Measurements from ENCODE around the gene TMEM131.
A peak's percentile ranks its signal among the peaks of the same experiment; 100 is the strongest.

TMEM131 gene

DNA sequence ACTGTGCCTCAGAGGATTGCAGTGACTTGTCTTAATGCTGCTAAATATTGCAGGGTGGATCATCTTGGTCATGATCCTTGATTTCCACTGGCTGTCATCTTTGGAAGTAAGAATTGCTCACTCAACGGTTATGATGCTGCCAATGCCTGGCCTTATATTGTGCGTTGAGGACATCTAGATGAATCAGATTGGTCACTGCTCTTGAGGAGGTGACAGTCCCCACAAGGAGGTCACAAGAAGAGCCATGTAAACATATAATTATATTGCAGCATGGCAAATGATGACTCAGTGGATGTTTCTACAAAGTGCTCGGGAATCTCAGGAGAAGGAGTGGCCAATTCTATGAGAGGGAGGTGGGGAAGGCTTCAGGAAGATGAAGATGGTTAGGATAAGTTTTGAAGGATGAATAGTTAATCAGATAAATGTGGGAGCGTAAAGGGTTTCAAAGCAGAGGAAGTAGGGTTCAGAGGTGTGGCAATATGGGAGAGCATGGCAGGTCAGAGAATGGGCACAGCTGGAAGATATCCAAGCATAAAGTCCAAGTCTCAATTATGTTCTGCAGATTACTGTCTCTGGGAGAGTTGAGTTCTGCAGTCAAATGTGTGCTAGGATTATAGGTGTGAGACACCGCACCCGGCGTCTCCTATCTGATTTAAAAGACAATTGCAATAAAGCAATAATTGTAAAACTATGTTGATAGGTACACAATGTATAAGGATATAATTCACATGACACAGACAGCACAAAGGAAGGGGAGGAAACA, 21.3 kb upstream of the TMEM131 start:
- DNase-seq: no peak

DNA sequence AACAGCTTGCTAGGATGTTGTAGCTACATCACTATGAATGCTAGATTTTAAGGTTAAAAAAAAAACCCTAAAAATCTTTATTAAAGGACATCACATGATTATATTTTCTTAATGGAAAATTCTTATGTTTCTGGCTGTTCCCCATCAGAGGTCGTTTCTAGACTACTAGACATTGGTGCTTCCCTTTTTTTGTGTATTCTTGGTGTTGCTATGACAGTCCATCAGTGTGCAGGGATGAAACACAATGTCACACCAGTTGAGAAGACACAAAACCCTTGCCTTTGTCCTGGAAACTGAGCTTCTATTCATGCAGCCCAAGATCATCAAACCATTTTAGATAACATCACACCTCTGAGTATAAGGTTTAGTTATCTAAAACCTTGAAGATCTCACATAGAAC, 19.9 kb upstream of the TMEM131 start:
- no peak for DNase-seq

DNA sequence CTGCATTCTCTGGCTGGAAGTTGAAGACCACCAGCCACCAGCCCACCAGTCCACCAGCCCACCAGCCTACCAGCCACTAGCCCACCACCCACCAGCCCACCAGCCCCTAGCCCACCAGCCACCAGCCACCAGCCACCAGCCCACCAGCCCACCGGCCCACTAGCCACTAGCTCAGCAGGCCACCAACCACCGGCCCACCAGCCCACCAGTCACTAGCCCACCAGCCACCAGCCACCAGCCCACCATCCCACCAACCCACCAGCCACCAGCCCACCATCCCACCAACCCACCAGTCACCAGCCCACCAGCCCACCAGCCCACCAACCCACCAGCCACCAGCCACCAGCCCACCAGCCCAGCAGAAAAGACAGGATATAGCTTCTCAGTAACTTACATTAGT, 18.6 kb upstream of the TMEM131 start:
- no peak for DNase-seq

DNA sequence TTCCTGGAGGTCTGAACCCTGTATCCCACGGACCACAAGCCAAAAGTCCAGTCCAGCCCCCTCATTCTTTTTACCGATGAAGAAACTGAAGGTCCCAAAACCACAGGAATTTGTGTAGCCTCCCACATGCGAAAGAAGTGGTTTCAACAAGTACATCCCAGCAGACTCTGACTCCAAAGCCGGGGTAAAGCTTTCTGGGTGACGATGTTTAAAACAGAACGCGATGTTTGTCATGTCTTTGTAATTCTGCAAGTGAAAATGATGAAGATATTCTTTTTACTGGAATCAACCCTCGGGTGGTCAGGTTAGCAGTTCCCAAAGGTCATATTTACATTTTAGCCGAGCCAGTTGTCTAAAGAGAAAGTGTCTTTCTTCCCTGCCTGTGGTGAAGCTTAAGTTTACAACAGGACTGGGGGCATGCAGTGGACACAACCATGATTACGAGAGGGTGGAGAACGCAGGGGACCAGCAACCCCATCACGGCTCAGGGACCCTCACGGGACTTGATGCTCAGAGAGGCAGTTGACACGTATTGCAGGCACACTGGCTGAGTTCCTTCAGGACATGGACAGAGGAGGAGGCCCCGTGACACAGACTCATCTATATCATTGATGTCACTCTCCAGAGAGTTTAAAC, 17.8 kb upstream of the TMEM131 start:
- DNase-seq: no peak

DNA sequence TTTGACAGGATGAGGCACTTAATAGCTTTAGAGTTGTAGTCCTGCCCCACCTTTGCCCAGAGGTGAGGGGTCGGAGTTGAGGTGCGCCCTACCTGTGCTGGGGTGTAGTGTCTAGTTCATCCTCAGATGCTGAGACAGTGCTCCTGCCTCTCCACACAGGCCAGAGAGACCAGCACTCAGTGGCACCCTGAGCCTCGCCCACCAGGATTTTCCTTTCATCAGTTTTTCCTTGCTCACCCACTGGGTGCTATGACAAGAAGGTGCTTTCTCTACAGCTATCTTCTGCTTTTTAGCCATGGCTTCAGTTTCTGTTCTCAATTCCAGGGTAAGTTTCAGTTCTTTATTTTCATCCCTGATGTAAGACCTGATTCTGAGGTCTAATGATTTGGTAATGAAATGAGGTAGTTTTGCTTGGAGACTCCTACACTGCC, 16.8 kb upstream of the TMEM131 start:
- no peak for DNase-seq

DNA sequence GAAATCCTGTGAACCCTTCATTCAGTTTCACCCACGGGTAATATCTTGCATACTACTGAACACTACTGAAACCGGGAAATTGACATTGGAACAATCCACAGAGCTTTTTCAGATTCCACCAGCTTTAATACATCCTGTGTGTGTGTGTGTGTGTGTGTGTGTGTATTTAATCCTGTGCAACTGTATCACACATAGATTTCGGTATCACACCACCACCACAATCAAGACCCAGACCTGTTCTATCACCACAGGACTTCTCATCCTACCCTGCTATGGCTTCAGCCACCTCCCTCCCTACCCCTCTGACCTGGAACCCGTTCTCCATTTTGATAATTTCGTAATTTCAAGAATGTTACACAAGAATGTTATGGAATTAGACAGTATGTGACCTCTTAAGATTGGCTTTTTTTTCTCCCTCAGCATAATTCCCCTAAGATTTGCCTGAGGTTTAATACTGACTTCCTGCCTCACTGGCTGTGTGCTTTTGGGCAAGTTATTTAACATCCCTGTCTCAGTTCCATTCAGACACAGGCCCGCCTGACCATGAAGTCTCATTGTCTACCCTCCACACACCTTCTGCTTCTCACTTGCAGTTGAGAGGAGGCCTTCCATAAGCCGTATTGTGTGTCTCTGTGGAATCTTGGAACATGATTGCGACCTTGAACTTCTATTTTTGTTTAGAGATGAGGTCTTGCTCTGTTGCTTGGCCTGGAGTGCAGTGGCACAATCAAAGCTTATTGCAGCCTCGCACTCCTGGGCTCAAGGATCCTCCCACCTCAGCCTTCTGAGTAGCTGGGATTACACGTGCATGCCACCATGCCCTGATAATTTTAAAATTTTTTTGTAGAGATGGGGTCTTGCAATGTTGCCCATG, 14.4 kb upstream of the TMEM131 start:
- DNase-seq: no peak

DNA sequence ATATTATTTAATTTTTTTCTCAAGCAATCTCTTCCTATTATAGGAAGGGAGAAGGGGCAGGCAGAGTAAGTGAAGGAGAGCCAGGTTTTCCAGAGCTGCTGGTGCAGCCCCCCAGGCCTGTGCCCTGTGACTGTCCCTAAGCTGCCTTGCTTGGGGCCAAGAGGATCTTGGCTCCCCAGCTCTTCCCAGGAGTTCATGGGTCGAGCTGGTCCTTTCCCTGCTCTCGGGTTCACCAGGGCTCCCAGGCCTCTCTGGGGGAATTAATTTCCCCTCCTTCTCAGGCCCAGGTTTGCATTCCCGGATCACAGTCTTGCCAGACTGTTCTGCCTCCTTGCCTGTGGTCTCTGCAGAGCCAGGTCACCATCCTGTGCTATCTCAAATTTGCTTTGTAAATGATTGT, 12.7 kb upstream of the TMEM131 start:
- DNase-seq: no peak

DNA sequence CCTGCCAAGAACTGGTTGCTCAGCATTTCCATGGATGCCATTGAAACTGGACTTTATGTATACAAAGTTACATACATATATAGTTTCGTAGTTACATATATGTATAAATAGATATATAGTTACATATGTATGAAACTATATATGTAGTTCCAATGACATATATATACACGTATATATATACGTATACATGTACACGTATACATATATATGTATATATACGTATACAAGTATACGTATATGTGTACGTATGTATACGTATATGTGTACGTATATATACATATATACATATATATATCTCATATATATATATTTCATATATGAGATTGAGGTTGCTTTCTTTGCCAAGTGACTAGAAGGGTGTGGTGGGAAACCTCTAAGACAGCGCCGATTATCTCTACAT, 10.6 kb upstream of the TMEM131 start:
- no peak for DNase-seq

DNA sequence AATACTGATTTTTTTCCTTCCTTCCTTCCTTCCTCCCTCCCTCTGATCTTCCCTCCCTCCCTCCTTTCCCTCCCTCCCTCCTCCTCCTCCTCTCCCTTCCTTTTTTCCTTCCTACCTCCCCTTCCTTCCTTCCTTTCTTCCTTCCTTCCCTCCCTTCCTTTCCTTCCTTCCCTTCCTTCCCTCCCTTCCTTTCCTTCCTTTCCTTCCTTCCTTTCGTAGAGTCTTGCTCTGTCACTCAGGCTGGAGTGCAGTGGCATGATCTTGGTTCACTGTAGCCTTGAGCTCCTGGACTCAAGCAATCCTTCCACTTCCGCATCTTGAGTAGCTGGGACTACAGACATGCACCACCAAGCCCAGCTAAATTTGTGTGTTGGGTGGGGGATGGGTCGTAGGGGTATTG, 8.9 kb upstream of the TMEM131 start:
- DNase-seq: no peak

DNA sequence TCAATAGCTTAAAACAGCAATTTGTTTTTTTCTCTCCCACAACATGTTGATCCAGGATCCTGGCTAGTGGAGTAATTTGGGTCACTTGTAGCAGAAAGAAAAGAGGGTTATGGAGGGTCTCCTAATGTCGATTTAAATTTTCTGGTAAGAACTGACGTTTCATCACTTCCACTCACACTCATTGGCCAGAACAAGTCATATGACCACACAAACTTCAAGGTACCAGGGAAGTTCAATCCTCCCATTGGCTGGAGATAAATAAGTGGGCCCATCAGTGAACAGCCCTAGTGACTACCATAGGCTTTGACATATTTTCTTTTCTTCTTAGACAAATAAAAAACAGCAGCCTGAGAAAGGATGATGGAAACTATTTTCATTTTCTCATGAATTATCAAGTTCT, 8.3 kb upstream of the TMEM131 start:
- DNase-seq: no peak

DNA sequence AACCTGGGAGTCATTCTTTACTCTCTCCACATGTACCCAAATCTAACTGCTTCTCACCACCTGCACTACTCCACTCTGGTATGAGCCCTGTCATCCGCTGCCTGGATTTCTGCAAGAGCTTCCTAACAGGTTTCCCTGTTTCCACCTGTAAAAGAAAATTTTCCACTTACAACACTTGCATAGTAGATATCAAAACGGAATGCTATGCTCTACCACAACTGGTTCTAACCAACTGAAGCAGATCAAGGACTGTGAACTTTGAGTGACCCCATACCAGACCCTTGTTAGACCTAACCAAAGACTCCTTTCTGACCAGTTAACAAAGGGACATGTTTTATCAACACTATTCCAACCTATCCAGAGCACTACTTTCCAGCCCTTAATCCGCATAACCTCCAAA, 3.8 kb upstream of the TMEM131 start:
- no peak for DNase-seq

DNA sequence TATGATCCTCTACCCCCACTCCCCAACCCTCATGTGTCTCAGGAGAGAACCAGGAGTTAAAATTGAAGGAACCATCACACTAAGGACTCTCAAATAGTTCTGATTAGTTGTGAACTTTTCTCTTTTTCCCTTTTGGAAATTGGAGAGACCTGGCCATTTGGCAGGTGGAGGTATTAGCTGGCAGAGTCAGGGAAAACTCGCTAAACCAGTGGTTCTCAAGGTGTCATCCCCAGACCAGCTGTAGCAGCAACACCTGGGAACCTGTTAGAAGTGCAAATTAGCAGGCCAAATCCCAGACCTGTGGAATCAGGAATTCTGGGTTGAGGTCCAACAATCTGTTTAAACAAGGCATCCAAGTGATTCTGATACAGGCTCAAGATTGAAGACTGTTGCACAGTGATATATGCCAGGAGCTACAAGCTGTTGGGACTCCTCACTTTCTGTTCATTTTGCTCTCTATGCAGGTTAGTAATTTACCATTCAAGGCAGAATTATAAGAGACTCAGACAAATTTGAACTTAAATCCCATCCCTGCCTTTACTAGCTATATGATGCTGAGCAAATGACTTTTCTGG, 2.8 kb upstream of the TMEM131 start:
- no peak for DNase-seq

DNA sequence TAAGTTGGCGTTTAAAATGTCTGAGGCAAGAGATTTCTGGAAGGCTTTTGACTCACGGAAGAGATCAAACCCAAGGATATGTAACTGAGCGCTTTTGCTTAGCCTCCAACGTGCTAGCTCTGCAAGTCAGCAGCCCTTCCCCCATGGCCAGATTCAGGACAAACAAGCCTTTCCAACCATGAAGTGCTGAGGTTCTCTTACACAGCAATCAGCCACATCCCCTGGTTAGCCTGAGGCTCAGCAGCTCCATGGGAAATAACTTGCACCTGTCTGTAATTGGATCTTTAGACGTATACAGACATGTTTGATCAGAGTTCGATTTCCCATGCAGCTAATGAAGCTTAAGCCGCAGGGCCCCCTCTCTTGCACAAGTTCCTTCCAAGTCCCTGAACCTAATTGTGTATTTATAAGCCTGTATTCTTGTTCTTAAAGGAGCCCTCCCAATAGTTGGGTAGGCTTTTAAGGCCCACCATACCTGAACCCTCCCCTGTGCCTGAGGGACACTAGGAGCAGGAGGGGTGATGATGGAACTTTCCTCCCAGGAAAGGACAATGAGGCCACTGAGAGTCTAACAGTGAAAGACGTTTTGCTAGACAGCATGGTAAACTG, 2.1 kb upstream of the TMEM131 start:
- peak; percentile 78 to 87 for DNase-seq

DNA sequence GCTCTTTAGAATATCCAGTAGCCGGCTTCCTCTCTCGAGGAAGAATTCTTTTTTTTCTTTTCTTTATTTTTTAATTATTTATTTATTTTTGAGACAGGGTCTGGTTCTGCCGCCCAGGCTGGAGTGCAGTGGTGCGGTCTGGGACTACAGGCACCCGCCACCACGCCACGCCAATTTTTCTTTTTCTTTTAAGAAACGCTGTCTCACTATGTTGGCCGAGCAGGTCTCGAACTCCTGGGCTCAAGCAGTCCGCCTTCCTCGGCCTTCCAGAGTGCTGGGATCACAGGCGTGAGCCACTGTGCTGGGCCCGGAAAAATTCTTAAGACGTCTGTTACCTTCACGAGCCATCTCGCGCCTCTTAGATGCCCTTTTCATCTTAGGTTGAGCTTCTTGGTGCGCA, 931 bp upstream of the TMEM131 start:
- no peak for DNase-seq

DNA sequence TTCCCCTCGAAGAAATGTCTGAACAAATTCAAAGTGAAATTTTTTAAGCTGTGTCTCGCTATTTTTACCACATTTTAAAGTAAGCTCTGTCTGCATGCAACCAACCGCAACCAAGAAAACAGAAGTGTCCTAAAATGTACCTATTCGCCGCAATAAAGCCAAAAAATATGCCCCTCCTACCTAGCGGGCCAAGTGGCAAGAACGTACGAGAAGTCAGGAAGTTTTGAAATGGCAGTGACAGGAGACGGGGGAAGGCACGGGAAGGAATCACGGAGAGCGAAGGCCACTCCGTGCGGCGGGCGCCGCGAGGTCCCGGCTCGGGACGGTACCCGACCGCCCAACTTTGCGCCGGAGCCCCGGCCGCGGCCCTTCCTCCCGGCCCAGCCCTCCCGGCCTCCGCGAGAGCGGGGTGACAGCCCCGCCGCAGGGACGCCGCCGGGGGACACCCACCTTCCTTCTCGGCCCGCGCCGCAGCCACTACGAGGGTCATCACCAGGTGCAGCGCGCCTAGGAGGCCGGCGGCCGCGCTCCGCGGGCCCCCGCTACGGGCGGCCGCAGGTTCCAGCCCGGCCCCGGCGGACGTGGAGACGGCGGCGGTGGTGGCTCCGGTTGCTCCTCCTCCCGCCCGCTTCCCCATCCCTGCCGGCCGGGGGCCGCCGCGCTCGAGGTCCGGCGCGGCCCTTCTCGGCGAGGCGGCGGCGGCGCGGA, 568 bp downstream of the TMEM131 start:
- peak; percentile 6 to 58 for DNase-seq

DNA sequence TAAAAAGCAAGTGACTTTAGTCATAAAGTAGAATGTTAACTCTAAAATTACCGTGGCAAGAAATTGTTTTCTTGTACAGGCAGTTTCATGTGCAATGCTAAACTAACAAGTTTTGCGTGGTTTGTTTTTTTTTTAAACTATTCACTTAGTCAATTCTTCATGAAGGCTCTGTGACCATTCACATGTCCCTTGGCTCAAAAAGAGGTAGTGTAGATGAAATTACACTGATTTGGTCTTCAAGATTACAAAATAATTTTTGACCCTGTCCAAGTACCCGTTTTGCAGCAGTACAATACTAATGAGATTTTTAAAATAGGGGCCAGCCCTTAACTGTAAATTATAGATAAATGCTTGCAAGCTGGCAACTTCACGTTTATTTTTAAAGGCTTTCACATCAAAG, 1.3 kb downstream of the TMEM131 start:
- no peak for DNase-seq

DNA sequence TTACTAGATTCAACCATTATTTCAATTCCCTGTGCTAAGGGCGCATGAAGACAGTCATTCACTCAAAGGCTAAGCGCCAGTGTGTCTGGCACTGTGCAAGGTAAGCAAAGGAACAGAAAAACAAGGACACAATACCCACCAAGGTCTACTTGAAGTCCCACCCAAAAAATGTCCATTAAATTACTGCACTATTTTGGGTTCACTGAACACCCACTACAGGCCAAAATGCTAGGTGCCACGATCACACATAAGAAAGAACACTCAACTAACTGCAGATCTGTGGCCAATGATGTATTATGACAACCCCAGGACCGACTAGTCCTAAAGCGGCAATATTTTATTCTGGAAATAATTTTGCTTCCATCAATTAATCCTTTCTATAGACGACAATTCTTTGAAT, 1.8 kb downstream of the TMEM131 start:
- DNase-seq: no peak

DNA sequence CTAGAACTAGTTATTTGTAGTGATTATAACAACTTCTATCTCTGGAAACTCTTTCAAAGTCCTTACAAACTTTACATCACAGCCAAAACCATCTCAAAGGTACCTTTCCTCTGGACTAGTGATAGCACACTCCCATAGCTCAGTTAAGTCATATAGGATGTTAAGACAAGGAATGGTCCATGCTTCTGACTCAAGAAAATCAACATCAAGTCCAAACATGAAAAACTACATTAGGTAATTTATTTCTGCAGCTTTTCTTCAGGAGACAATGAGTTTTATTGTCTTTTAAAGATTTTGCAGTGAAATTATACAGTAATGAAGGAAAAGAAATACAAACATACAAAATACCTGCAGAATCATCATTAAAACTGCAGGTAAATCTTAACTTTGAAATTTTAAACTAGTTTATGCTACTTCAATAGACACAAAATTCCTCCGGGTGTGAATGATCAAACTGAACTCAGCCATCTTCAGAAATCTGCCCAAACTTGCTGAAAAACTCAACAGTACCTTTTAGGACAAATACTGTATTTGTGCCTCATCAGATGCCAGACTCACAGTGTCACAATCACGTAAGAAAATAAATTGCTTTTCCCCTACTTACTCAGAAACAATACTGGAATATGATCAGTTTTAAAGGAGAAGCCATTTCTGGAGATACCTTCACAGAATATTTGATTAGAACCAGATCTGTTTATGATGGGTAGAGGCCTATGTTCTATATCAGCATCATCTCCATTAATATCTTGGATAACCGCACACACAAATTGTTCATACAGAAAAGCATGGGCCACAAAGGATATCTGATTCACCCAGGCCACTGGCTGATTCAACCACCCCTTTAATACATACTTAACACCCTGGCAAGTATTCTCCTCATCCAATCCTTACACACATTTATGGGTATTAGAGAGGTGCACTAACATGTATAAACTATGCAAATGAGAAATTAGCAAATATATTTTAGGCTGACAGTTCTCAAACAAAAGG, 2.6 kb downstream of the TMEM131 start:
- DNase-seq: no peak

DNA sequence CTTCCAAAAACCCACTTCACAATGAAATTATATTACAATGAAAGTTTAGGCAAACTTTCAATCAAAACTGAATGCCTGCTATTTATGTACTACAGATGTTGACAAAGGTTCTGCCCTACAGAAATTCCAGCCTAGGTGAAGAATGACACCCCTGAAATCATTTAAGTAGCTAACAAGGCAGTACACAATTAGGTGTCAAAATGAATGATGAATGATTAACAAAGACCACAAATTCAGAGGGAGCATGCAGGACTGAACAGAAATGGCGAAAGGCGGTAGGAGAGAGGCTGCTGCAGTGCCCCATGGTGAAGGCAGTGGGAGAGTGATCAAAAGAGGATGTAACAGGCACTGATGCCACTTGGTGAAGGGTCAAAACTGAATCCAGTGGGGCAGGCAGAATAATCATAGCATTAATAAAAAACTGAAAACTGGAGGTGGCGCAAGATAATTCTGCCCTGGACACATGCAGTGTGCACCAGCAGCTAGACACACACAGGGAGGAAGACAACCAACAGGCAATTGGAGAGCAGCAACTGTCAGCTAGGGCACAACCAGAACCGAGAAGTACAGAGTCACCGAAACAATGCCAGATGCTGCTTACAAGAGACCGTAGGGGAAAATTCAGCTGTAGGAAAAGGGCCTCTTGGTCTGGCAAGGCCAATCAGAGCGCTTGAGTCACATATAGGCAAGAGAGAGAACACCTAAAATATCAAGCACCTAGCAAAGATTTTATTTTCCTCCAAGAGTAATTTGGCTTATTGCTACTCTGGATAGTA, 4.5 kb downstream of the TMEM131 start:
- no peak for DNase-seq

DNA sequence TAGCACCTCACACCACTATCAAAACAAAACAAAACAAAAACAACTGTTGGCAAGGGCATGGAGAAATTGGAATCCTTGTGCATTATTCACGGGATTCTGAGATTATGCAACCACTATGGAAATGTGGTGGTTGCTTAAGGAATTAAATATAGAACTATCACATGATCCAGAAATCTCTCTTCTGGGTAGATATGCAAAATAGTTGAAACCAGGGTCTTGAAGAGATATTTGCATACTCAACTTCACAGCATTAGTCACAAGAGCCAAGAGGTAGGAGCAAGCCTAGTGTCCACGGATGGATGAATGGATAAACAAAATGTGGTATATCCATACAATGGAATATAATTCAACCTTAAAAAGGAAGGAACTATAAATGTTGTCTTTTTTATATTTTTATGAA, 7.0 kb downstream of the TMEM131 start:
- no peak for DNase-seq

All from SHP77 (cell line).